HepG2 (cell line): ENCODE results near the gene CSNK1D. TPM values are rescaled to one million over a fixed set of nuclear protein-coding genes. Genes with fewer than 3 reads are reported as not detected.

Experiments used
- AGO1 ChIP-seq: fragments of 200-400 bp; formaldehyde crosslinking; IDR thresholded peaks from 2 replicates; pipeline ENCODE4 v1.6.1; 2017; ENCODE audit warnings: mild to moderate bottlenecking, low read depth, low read length, moderate library complexity; ENCODE audit not compliant: poor library complexity, severe bottlenecking
- DPF2 ChIP-seq: sonication (generic); formaldehyde crosslinking; IDR thresholded peaks from 2 replicates; pipeline ENCODE4 v1.4.0; 2020; ENCODE audit warnings: mild to moderate bottlenecking, low read depth, missing genetic modification reagents, borderline replicate concordance
- HMG20B ChIP-seq: conservative IDR thresholded peaks from 2 replicates; pipeline ENCODE4 v1.6.1; 2016; ENCODE audit warnings: missing genetic modification reagents, missing compliant biosample characterization
- KLF11 ChIP-seq: IDR thresholded peaks from 2 replicates; pipeline ENCODE4 v1.6.1; 2016; ENCODE audit warnings: missing compliant biosample characterization
- KLF6 ChIP-seq: IDR thresholded peaks from 2 replicates; pipeline ENCODE4 v1.8.0; 2016; ENCODE audit warnings: missing biosample characterization, missing genetic modification reagents
- KMT2B ChIP-seq: IDR thresholded peaks from 2 replicates; pipeline ENCODE4 v1.6.1; 2016; ENCODE audit warnings: missing genetic modification reagents, missing compliant biosample characterization
- MED8 ChIP-seq: sonication (generic); formaldehyde crosslinking; IDR thresholded peaks from 2 replicates; pipeline ENCODE4 v1.8.1; 2023; ENCODE audit warnings: mild to moderate bottlenecking, missing genetic modification reagents; ENCODE audit not compliant: insufficient replicate concordance
- RAD21 ChIP-seq: fragments of 450-650 bp; formaldehyde crosslinking; IDR thresholded peaks from 2 replicates; pipeline ENCODE4 v1.5.0; 2020; ENCODE audit warnings: mild to moderate bottlenecking
- SALL1 ChIP-seq: sonication (generic); formaldehyde crosslinking; IDR thresholded peaks from 2 replicates; pipeline ENCODE4 v1.8.0; 2022; ENCODE audit warnings: mild to moderate bottlenecking, missing genetic modification reagents
- SATB2 ChIP-seq: sonication (generic); formaldehyde crosslinking; IDR thresholded peaks from 2 replicates; pipeline ENCODE4 v1.5.0; 2020; ENCODE audit warnings: missing genetic modification reagents
- SP4 ChIP-seq: sonication (generic); formaldehyde crosslinking; IDR thresholded peaks from 2 replicates; pipeline ENCODE4 v1.8.1; 2023; ENCODE audit warnings: mild to moderate bottlenecking, missing genetic modification reagents
- ZNF260 ChIP-seq: sonication (generic); formaldehyde crosslinking; IDR thresholded peaks from 2 replicates; pipeline ENCODE4 v1.4.0; 2020; ENCODE audit warnings: missing genetic modification reagents, low read depth, mild to moderate bottlenecking, borderline replicate concordance
- ZNF264 ChIP-seq: sonication (generic); formaldehyde crosslinking; IDR thresholded peaks from 2 replicates; pipeline ENCODE4 v1.4.0; 2020; ENCODE audit warnings: missing genetic modification reagents
- ZNF776 ChIP-seq: sonication (generic); formaldehyde crosslinking; IDR thresholded peaks from 2 replicates; pipeline ENCODE4 v1.4.0; 2020; ENCODE audit warnings: mild to moderate bottlenecking, missing genetic modification reagents
- ZNF788 ChIP-seq: sonication (generic); formaldehyde crosslinking; IDR thresholded peaks from 2 replicates; pipeline ENCODE4 v1.5.0; 2020; ENCODE audit warnings: mild to moderate bottlenecking, missing genetic modification reagents, borderline replicate concordance
- polyA plus RNA-seq, 8 experiments: library from polyadenylated mRNA; depleted of rRNA in 3 of 8; stranded (reverse) in 7 of 8; unstranded in 1 of 8; fragments of >200 nt; fragmentation: Illumina TruSeq in 4 of 8; extraction: Trizol in 4 of 8; gene quantifications; 2 replicates each; pipeline versions ENCODE4 v1.2.1 to v1.2.3, GENCODE V29; 2011 to 2016; ENCODE audit warnings: low read depth in 4 of 8, missing spikeins in 1 of 8, mixed read lengths in 1 of 8; ENCODE audit not compliant: insufficient read depth in 1 of 8
- total RNA-seq, 5 experiments: library from RNA; depleted of rRNA; stranded (reverse); fragments of >200 nt; fragmentation: Illumina TruSeq; extraction: Trizol; gene quantifications; 2 replicates each; pipeline ENCODE4 v1.2.3, GENCODE V29; 2016; ENCODE audit warnings: low read depth in 1 of 5
- TF ChIP-seq, protein P1 (sequence below): sonication (generic); formaldehyde crosslinking; IDR thresholded peaks from 2 replicates; pipeline ENCODE4 v1.9.0; 2022; ENCODE audit warnings: missing genetic modification reagents, mild to moderate bottlenecking, borderline replicate concordance
- TF ChIP-seq, protein P2 (sequence below): sonication (generic); formaldehyde crosslinking; IDR thresholded peaks from 2 replicates; pipeline ENCODE4 v1.5.1; 2020; ENCODE audit warnings: missing genetic modification reagents, mild to moderate bottlenecking, borderline replicate concordance
- TF ChIP-seq, protein P3 (sequence below): sonication (generic); formaldehyde crosslinking; IDR thresholded peaks from 2 replicates; pipeline ENCODE4 v1.8.0; 2022; ENCODE audit warnings: low read depth, missing genetic modification reagents
- TF ChIP-seq, protein P4 (sequence below), 2 experiments: sonication (generic) in 1 of 2; formaldehyde crosslinking in 1 of 2; IDR thresholded peaks; 2 replicates each; pipeline versions ENCODE4 v1.4.0 to v1.6.1; 2018 to 2020; ENCODE audit warnings: missing genetic modification reagents in 2 of 2, borderline replicate concordance in 1 of 2, low read depth in 1 of 2, mild to moderate bottlenecking in 1 of 2, missing biosample characterization in 1 of 2
- TF ChIP-seq, protein P5 (sequence below): sonication (generic); formaldehyde crosslinking; conservative IDR thresholded peaks from 2 replicates; pipeline ENCODE4 v1.4.0; 2020; ENCODE audit warnings: missing genetic modification reagents

CSNK1D gene
- total and polyA plus RNA-seq, 2 of the 13 experiments (the other 11 are each of a cell fraction or from before 2014, with no cell fraction given) = 31.5 to 128 TPM

DNA sequence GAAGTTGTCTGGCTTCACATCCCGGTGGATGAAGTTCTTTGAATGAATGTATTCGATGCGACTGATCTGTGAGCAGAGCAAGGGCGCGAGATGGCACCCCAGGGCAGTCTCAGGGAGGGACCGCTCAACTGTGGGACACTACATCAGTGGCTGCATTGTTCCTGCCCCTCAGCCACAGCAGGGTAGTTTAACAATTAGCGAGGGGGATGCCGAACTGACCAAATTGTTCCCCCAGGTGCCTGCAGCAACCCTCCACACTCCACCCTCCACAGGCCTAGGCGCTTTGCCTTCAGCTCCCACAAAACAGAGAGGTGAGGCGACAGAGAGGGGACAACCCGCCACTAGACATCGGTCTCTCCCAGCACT lies 20.3 kb downstream of the CSNK1D start (continued):
- TF ChIP-seq, protein P1, sequence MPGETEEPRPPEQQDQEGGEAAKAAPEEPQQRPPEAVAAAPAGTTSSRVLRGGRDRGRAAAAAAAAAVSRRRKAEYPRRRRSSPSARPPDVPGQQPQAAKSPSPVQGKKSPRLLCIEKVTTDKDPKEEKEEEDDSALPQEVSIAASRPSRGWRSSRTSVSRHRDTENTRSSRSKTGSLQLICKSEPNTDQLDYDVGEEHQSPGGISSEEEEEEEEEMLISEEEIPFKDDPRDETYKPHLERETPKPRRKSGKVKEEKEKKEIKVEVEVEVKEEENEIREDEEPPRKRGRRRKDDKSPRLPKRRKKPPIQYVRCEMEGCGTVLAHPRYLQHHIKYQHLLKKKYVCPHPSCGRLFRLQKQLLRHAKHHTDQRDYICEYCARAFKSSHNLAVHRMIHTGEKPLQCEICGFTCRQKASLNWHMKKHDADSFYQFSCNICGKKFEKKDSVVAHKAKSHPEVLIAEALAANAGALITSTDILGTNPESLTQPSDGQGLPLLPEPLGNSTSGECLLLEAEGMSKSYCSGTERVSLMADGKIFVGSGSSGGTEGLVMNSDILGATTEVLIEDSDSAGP (CRISPR knock-in tag) = peak; percentile 24; the same call in 1 of the 2 replicates
- TF ChIP-seq DPF2 (CRISPR knock-in tag) (no peak), ZNF260 (CRISPR knock-in tag) (no peak), HMG20B (no peak), ZNF264 (no peak), SALL1 (CRISPR knock-in tag) (no peak), RAD21 (CRISPR knock-in tag) (0 out of 2 replicates have a peak, but pooled peaks have one; percentile 11), ZNF776 (CRISPR knock-in tag) (0 out of 2 replicates have a peak, but pooled peaks have one; percentile 52), SATB2 (CRISPR knock-in tag) (no peak), KMT2B (CRISPR knock-in tag) (no peak), SP4 (CRISPR knock-in tag) (no peak), KLF11 (no peak), KLF6 (CRISPR knock-in tag) (no peak), ZNF788 (CRISPR knock-in tag) (no peak), MED8 (CRISPR knock-in tag) (no peak), AGO1 (no peak)
- TF ChIP-seq, protein P2, sequence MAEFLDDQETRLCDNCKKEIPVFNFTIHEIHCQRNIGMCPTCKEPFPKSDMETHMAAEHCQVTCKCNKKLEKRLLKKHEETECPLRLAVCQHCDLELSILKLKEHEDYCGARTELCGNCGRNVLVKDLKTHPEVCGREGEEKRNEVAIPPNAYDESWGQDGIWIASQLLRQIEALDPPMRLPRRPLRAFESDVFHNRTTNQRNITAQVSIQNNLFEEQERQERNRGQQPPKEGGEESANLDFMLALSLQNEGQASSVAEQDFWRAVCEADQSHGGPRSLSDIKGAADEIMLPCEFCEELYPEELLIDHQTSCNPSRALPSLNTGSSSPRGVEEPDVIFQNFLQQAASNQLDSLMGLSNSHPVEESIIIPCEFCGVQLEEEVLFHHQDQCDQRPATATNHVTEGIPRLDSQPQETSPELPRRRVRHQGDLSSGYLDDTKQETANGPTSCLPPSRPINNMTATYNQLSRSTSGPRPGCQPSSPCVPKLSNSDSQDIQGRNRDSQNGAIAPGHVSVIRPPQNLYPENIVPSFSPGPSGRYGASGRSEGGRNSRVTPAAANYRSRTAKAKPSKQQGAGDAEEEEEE (CRISPR knock-in tag) = no peak
- TF ChIP-seq, protein P3, sequence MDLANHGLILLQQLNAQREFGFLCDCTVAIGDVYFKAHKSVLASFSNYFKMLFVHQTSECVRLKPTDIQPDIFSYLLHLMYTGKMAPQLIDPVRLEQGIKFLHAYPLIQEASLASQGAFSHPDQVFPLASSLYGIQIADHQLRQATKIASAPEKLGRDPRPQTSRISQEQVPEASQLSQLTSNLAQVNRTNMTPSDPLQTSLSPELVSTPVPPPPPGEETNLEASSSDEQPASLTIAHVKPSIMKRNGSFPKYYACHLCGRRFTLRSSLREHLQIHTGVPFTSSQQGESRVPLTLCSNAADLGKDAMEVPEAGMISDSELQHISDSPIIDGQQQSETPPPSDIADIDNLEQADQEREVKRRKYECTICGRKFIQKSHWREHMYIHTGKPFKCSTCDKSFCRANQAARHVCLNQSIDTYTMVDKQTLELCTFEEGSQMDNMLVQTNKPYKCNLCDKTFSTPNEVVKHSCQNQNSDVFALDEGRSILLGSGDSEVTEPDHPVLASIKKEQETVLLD (CRISPR knock-in tag) = no peak
- TF ChIP-seq, protein P4, sequence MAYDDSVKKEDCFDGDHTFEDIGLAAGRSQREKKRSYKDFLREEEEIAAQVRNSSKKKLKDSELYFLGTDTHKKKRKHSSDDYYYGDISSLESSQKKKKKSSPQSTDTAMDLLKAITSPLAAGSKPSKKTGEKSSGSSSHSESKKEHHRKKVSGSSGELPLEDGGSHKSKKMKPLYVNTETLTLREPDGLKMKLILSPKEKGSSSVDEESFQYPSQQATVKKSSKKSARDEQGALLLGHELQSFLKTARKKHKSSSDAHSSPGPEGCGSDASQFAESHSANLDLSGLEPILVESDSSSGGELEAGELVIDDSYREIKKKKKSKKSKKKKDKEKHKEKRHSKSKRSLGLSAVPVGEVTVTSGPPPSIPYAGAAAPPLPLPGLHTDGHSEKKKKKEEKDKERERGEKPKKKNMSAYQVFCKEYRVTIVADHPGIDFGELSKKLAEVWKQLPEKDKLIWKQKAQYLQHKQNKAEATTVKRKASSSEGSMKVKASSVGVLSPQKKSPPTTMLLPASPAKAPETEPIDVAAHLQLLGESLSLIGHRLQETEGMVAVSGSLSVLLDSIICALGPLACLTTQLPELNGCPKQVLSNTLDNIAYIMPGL (CRISPR knock-in tag; IDR thresholded peaks at IDR 0.05; ENCODE audit: borderline replicate concordance in 1 of 2, low read depth in 1 of 2) = no peak
- TF ChIP-seq, protein P5, sequence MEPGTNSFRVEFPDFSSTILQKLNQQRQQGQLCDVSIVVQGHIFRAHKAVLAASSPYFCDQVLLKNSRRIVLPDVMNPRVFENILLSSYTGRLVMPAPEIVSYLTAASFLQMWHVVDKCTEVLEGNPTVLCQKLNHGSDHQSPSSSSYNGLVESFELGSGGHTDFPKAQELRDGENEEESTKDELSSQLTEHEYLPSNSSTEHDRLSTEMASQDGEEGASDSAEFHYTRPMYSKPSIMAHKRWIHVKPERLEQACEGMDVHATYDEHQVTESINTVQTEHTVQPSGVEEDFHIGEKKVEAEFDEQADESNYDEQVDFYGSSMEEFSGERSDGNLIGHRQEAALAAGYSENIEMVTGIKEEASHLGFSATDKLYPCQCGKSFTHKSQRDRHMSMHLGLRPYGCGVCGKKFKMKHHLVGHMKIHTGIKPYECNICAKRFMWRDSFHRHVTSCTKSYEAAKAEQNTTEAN = no peak
